ENCODE results near the gene CBLC.

DNA sequence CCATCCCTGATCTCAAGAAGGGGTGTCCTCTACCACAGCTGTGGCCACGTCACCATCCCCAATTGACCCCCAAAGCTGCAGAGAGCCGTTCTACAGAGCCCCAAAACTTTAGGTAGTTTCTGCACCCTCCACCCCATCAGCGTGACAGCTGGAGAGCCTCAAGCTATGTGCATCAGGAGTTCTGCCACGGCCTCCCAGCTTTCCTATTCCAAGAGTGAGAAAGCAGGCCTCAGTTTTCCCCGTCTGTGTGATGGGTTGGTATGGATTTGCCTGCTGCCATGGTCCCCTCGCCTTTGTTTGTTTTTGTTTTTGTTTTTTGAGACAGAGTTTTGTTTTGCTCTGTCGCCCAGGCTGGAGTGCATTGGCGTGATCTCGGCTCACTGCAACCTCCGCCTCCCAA, 27.7 kb upstream of the CBLC start:
- TF ChIP-seq GATA2 (IDR thresholded peaks at IDR 0.05; ENCODE audit: low read depth, low read length) (no peak), GATA3 (IDR thresholded peaks at IDR 0.05; ENCODE audit: low read depth, low read length) (no peak)

Data from SH-SY5Y (cell line).